Measurements from ENCODE around the gene CETN2.

CETN2 gene

DNA sequence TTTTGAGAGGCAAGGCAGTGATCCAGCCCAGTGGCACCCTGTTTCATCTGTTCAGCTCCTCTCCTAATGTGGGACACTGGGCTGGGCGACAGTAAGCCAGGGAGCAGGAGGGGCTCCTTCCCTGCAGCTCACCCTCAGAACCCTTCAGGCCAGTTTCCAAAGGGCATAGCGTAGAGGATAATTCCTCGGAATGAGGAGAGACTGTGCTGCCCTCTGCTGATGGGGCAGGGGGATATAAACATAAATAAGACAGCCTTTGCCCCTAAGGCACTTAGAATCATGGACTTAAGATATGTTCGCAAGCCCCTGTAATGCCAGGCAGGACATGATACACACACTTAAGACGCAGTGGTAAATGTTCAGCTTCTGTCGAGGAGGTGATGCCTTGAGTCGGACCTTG, 39.4 kb upstream of the CETN2 start:
- TF ChIP-seq, protein P1, sequence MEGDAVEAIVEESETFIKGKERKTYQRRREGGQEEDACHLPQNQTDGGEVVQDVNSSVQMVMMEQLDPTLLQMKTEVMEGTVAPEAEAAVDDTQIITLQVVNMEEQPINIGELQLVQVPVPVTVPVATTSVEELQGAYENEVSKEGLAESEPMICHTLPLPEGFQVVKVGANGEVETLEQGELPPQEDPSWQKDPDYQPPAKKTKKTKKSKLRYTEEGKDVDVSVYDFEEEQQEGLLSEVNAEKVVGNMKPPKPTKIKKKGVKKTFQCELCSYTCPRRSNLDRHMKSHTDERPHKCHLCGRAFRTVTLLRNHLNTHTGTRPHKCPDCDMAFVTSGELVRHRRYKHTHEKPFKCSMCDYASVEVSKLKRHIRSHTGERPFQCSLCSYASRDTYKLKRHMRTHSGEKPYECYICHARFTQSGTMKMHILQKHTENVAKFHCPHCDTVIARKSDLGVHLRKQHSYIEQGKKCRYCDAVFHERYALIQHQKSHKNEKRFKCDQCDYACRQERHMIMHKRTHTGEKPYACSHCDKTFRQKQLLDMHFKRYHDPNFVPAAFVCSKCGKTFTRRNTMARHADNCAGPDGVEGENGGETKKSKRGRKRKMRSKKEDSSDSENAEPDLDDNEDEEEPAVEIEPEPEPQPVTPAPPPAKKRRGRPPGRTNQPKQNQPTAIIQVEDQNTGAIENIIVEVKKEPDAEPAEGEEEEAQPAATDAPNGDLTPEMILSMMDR (conservative IDR thresholded peaks at IDR 0.05; ENCODE audit: low read depth, low read length): peak; percentile 23
- H3K4me3 ChIP-seq (ENCODE audit: low read depth, low read length): no peak overlapping the region
- no peak for DNase-seq (ENCODE audit: low read depth)

DNA sequence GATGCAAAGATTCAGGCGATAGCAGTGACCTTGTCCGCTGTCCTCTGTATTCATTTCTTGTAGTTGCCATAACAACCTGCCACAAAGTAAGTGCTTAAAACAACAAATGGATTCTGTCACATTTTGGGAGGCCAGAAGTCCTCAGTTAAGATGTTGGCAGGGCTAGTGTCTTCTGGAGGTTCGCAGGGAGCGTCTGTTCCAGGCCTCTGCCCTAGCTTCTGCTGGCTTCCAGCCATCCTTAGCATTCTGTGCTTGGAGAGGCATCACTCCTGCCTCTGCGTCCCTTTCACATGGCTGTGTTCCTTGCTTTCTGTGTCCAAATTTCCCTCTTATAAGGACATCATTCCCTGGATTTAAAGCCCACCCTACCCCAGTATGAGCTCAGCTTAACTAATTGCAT, 35.8 kb upstream of the CETN2 start:
- no peak for DNase-seq (ENCODE audit: low read depth)
- H3K4me3 ChIP-seq (ENCODE audit: low read depth, low read length): no peak overlapping the region
- TF ChIP-seq, protein P1 (conservative IDR thresholded peaks at IDR 0.05; ENCODE audit: low read depth, low read length): no peak

DNA sequence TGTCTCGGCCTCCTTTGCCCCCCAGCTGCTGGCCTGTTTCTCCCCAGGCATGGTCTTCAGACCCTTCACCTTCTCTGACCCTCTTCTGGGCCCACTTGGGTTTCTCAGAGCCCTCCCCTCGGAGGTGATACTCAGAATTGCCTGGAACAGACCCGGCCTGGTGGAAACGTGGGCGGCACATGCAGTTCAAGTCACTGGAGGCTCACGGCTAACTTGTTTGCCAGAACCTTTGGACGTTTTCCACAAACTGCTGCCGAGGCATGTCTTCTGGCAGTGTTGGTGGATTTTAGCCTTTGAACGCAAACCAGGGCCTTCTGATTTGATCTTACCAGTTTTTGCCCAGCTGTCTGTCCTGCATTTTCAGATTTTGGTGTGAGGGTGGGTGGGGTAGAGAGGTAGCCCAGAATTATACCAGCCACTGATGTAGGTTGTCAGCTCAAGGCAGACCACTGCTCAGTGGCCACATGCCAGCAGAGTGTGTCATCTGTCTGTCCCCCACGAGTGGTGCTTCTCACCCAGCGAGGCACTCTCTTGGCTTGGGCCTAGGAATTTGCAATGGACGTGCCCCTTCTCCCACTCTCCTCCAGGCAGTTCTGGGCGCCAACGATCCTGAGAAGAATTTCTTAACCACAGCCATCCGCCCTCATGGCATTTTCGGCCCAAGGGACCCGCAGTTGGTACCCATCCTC, 34.8 kb upstream of the CETN2 start:
- no peak for DNase-seq (ENCODE audit: low read depth)
- no peak overlapping the region for H3K4me3 ChIP-seq (ENCODE audit: low read depth, low read length)
- TF ChIP-seq, protein P1 (conservative IDR thresholded peaks at IDR 0.05; ENCODE audit: low read depth, low read length): no peak

DNA sequence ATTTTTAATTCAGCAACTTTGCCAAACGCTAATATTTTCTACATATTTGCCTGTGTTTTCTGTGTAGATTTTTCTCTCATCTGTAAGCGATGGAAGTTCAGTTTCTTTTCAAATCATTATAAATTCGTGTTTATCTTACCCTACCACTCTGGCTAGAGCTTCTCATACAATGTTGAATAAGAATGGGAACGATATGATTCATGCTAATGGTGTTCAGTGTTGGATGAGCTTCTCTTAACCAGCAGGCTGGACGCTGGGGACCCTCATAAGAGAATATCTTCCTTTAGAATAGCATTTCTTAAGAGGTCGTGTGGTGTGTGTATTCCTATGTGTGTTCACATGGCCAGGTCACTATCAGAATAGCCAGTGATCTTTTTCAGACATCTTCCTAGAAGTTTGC, 31.3 kb upstream of the CETN2 start:
- DNase-seq (ENCODE audit: low read depth): no peak
- no peak overlapping the region for H3K4me3 ChIP-seq (ENCODE audit: low read depth, low read length)
- TF ChIP-seq, protein P1 (conservative IDR thresholded peaks at IDR 0.05; ENCODE audit: low read depth, low read length): no peak

DNA sequence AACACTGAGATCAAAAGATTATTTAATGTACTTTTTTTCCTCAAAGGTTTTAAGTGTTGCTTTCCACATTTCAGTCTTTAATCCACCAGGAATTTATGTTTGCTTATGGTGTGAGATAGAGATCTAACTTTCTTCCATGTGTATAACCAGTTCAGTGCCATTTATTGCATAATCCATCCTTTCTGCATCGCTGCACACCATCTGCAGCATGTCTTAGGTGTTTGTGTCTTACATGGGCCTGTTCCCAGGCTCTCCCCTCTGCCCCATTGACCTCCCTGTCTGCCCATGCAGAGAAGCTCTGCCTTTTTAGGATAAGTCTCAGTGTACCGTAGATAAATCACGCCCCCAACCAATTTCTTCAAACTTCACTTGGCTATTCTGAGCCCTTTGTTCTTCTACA, 30.6 kb upstream of the CETN2 start:
- H3K4me3 ChIP-seq (ENCODE audit: low read depth, low read length): no peak overlapping the region
- peak; percentile 18 for DNase-seq (ENCODE audit: low read depth)
- TF ChIP-seq, protein P1 (conservative IDR thresholded peaks at IDR 0.05; ENCODE audit: low read depth, low read length): no peak

DNA sequence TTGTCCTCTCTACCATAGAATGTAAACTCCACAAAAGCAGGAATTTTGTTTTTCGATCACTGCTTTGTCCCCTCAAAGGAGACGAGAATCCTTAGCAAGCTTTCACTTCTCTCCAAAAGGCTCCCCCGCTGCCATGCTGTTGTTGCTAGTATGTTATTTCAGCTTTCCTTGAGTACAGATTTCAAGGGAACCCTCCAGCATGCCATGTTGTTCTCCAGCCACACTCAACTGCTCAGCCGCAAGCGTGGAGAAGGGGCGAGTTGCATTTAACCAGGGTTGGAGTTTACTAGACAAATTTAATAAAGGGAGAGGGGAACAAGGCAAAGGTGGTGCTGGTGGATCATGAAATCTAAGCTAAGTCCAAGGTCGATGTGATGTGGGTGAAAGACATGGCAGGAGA, 23.4 kb upstream of the CETN2 start:
- TF ChIP-seq, protein P1 (conservative IDR thresholded peaks at IDR 0.05; ENCODE audit: low read depth, low read length): no peak
- DNase-seq (ENCODE audit: low read depth): no peak

DNA sequence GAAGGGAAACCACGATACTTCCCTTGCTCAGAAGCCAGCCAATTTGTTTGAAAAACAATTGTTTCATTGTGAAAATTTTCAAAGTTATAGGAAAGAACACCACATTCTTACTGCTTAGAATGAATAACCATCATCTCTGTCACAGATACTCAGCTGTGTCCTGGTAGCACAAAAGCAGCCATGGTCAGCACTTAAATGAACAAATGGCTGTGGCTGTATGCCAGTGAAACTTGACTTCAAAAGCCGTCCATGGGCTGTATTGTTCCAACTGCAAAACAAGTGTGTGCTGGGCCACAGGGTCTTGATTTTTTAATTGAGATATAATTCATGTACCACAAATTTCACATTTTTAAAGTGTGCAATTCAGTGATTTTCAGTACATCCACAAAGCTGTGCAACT, 19.9 kb upstream of the CETN2 start:
- no peak overlapping the region for H3K4me3 ChIP-seq (ENCODE audit: low read depth, low read length)
- TF ChIP-seq, protein P1 (conservative IDR thresholded peaks at IDR 0.05; ENCODE audit: low read depth, low read length): no peak
- no peak for DNase-seq (ENCODE audit: low read depth)

More for the DNA sequence above, 23.4 kb upstream of the CETN2 start:
- no peak overlapping the region for H3K4me3 ChIP-seq (ENCODE audit: low read depth, low read length)
